Amniotic stem cell (primary cell): ENCODE measurements around the gene FUBP3.
A peak's percentile ranks its signal among the peaks of the same experiment; 100 is the strongest.

Experiments used
- DNase-seq: peaks from one replicate; lab custom pipeline; 2025; lab: John Stamatoyannopoulos, UW

FUBP3 gene

GRCh38 chr9:130662099-130662969, 83.0 kb downstream of the FUBP3 start:
- DNase-seq = no peak

- no peak for DNase-seq
Measured at GRCh38 chr9:130662970-130663257, 83.5 kb downstream of the FUBP3 start.

GRCh38 chr9:130663258-130663976, 84.0 kb downstream of the FUBP3 start:
- no peak for DNase-seq

DNA sequence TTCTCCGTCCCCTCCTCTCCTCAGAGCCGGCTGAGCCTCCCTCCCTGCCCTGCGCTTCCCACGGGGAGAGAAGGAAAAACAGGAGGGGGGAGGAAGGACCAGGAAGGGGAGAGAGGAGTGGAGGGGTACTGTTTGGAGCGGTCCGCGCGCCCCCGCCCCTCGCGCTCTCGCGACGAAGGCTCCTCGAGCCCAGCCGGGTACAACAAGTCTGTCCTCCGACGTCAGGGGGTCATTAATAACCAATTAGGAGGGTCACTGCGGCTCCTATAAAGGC, 84.5 kb downstream of the FUBP3 start:
- DNase-seq = no peak

GRCh38 chr9:130664251-130665028, 85.1 kb downstream of the FUBP3 start, which contains the start of gene PRDM12:
Gene PRDM12, plus strand, starts transcription at chr9:130664594. Its CDS starts 60 bp downstream, at chr9:130664654.
- DNase-seq = no peak

GRCh38 chr9:130665029-130665430, 85.7 kb downstream of the FUBP3 start:
- no peak for DNase-seq

DNA sequence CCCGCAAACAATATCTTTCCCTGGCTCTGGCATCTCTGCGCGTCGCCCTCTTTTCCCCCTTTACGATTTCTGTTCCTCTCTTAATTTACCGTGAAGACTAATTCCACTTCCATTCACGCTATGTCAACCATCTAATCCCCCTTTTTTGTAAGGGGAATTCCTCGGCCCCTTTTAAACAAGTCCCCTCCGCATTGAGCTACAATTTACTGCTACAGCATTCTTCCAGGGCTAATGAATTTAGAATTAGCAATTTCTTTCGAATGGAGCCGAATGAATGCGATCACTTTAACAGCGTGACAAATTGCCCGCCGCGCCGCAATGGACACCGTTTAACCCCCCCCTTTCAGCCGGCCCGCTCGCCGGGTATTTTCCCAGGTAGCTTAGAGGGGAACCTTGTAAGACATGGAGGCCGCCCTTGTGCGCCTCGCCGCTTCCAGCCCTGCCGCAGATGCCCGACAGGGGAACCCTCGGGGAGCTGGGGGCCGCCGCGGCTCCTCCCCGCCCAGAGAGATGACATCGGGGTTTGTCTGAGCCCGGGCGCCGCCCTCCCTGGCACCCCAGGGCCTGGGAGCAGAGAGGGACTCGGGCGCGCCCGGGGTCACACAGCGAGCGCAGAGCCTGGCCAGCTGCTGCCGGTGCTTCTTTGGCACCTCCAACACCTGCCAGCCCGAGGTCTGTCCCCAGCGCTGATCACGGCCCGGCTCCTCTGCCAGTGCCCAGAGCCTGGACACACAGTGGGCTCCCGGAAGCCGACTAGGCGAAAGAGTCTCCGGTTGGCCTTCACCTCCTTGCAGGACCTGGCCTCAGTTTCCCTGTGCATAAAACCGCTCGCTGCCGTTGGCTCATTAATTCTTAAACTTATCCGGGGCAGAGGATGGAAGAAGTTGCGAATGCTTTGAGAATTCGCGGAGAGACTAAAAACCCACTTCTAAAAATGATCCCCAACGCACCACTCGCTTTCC, 86.3 kb downstream of the FUBP3 start:
- no peak for DNase-seq

DNA sequence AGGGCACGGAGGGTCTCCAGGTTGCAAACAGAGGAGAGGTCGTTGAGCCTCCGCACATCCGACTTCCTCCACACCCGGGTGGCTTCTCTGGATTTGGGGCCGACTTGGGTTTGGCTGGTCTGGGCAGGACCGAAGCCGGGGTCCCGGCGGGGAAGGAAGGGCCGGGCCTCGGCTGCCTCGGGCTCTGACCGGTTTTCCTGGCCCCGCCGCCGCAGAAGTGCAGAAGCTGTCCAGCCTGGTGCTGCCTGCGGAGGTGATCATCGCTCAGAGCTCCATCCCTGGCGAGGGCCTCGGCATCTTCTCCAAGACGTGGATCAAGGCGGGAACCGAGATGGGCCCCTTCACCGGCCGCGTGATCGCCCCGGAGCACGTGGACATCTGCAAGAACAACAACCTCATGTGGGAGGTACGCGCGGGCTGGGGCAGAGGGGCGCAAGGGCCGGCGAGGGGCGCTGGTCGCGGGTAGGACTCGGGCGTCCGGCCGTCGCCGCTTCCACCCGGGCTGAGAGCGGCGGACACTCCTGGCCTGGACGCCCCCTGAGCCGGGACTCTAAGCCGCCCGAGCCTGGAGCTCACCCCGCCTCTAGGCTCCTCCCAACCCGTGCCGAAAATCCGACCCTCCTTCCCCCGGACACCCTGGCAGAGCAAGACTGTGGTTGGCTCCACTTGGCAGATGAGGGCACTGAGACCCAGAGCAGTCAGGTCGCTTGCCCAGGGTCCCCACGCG, 87.2 kb downstream of the FUBP3 start:
- DNase-seq = no peak

GRCh38 chr9:130667120-130667435, 87.7 kb downstream of the FUBP3 start:
- DNase-seq = no peak

DNA sequence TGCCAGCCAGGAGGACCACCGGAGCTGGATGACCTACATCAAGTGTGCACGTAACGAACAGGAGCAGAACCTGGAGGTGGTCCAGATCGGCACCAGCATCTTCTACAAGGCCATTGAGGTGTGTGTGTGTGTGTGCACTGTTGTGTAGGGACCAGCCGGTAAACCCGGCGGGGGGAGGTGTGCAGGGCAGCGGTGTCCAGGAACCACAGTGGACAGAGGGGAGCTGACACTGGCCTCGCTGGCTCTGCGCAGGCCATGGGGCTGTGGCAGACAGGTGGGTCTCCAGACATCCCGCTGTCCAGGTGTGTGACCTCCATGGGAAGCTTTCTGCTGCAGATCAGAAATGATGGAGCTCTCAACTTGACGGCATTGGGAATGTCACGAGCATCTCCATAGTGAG, 88.8 kb downstream of the FUBP3 start:
- no peak for DNase-seq

DNA sequence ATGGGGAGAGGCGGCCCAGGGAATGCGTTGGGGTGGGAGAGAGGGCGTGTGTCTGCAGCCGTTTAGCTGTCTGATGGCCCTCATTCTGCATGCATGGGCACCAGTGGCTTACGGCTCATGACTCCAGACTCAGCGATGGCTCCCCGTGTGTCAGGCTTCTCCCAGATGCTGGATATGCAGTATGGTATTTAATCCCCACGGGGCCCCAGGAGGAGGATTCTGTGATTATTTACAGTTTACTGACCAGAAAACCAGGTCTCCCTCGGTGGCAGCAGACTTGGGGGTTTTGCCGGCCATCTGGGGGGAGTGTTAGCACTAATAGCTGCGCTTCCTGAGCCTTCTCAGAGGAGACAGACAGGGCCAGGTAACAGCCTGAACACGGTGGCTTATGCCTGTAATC, 89.3 kb downstream of the FUBP3 start:
- DNase-seq = no peak

DNA sequence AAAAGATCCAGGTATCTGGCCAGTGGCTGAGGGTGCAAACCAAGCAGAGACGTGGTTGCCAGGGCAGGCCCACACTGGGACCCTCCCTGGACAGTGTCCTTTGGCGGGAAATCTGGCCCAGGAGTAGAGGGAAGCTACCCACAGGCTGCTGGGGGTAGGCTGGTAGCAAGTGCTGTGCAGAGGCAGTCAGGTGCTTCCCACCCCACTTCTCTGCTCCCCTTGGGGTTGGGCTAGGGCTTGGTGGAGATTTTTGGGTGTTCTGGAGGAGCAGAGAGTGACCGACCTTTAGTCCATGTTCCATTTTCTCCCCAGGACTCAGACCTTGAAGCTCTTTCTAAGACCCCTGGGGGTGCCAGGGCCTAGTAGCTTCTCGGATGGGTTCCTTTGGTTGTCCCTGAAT, 90.6 kb downstream of the FUBP3 start:
- DNase-seq = no peak

DNA sequence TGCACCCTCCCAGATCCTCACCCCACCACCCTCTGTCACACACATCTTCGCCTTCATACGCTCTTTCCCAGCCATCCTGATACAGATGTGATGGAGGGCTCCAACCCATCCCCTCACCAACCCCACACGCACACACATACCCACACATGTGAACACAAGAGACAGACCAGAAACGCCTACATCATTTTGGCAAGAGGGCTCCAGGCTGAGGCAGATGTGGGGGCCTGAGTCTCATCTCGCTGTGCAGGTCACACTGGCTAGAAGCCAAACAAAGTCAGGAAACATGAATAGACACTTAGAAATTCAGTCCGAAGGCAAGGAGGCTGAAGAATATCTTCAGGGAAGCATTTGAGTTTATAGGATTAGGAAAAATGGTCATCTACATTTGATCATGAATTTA, 91.3 kb downstream of the FUBP3 start:
- no peak for DNase-seq

DNA sequence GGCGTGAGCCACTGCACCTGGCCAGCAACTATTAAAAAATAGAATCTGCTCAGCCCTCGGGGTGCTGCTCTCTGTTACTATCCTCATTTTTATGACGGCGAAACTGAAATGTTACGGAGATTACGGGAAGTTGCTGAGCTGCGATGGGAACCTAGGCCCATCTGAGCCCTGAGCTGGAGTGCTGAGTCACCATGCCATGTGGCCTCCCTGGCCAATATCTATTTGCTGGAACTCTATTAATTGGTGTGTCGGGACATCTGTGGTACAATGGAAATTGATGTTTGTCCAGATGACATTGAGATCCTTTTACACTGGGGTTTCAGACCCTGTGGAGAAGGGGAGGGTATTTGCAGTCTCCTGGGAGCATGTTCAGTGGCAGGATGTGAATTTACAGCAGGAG, 93.1 kb downstream of the FUBP3 start:
- DNase-seq = no peak

GRCh38 chr9:130672933-130673615, 93.7 kb downstream of the FUBP3 start:
- no peak for DNase-seq

- DNase-seq = no peak
Measured at GRCh38 chr9:130675396-130675795, 96.0 kb downstream of the FUBP3 start.

DNA sequence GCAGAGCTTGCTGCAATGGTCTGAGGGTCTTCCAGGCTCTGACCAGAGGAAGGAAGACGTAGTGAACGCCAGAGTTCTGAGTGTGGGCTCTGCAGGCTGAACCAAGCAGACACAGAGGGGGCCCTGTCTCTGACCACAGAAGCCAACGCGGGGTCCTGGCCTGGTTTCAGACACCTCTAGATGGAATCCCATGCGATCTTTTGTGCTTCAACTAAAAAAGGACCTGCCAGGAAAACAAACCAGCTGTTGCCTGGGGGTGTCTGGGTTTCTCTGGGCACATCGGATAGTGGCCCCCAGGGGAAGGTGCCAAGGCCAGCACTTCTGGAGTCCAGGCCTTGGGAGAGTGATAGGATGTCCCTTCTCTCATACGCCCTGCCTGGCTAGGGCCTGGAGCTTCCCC, 97.9 kb downstream of the FUBP3 start:
- no peak for DNase-seq

- peak; percentile 64 for DNase-seq
Measured at GRCh38 chr9:130680836-130681768, 101.7 kb downstream of the FUBP3 start.

DNA sequence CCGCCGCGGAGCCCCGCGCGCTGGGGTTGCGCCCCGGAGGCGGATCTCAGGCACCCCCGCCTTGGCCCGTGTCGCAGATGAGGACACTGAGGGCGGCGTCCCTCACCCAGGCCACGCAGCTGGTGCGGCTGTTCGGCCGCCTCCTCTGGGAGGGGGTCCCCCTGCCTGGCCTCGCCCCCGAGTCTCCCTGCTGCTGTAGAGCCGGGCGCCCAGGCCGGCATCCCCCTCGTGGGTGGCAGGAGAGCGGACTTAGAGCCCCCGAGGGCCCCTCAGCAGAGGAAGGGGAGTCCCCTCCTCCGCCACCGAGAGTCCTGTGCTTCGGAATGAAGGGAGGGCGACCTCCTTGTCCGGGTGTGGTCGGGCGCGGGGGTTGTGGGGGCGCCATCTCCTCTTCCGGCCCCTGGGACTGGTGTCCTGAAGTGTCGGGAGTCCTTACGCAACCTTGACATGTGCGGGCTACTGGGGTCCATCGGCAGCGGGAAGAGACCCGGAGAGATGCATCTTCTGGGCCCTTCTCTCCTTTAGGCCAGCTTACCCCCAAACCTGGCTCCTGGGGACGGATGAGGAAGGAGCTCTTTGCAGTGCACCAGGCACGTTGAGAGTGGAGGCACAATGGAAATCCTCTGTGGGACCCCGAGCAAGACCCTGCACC, 102.5 kb downstream of the FUBP3 start:
- no peak for DNase-seq
